Astrocyte (in vitro differentiated cells and primary cell): ENCODE data around the gene LTA.

Experiments
- EZH2 ChIP-seq: IDR thresholded peaks from 2 replicates; pipeline ENCODE4 v1.6.1; 2012; ENCODE audit warnings: mild to moderate bottlenecking, low read length, inconsistent platforms; ENCODE audit not compliant: insufficient read depth
- TF ChIP-seq, protein P1 (sequence below): IDR thresholded peaks from 2 replicates; pipeline ENCODE4 v1.5.1; 2011; ENCODE audit warnings: low read depth, mild to moderate bottlenecking, inconsistent platforms, low read length, moderate library complexity; ENCODE audit not compliant: insufficient read depth

DNA sequence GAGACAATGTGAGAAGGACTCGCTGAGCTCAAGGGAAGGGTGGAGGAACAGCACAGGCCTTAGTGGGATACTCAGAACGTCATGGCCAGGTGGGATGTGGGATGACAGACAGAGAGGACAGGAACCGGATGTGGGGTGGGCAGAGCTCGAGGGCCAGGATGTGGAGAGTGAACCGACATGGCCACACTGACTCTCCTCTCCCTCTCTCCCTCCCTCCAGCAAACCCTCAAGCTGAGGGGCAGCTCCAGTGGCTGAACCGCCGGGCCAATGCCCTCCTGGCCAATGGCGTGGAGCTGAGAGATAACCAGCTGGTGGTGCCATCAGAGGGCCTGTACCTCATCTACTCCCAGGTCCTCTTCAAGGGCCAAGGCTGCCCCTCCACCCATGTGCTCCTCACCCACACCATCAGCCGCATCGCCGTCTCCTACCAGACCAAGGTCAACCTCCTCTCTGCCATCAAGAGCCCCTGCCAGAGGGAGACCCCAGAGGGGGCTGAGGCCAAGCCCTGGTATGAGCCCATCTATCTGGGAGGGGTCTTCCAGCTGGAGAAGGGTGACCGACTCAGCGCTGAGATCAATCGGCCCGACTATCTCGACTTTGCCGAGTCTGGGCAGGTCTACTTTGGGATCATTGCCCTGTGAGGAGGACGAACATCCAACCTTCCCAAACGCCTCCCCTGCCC, 4.9 kb downstream of the LTA start:
- TF ChIP-seq, protein P1, sequence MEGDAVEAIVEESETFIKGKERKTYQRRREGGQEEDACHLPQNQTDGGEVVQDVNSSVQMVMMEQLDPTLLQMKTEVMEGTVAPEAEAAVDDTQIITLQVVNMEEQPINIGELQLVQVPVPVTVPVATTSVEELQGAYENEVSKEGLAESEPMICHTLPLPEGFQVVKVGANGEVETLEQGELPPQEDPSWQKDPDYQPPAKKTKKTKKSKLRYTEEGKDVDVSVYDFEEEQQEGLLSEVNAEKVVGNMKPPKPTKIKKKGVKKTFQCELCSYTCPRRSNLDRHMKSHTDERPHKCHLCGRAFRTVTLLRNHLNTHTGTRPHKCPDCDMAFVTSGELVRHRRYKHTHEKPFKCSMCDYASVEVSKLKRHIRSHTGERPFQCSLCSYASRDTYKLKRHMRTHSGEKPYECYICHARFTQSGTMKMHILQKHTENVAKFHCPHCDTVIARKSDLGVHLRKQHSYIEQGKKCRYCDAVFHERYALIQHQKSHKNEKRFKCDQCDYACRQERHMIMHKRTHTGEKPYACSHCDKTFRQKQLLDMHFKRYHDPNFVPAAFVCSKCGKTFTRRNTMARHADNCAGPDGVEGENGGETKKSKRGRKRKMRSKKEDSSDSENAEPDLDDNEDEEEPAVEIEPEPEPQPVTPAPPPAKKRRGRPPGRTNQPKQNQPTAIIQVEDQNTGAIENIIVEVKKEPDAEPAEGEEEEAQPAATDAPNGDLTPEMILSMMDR, result no peak
- no peak for TF ChIP-seq EZH2
